Loucy (cell line): ENCODE data around the gene SPECC1.

ENCODE experiments used
- H2AFZ ChIP-seq: fragments of 200-600 bp; sonication (generic); 2 replicates; pipeline ENCODE4 v1.6.0; 2016; ENCODE audit warnings: antibody characterized with exemption, mild to moderate bottlenecking, low read length, moderate library complexity
- H3F3A ChIP-seq: fragments of 200-600 bp; 2 replicates; pipeline ENCODE4 v1.6.0; 2016; ENCODE audit warnings: antibody characterized with exemption, low read depth, mild to moderate bottlenecking
- H3K27me3 ChIP-seq: fragments of 200-600 bp; sonication (generic); 2 replicates; pipeline ENCODE4 v1.6.1; 2014; ENCODE audit warnings: low read length, mild to moderate bottlenecking; ENCODE audit not compliant: insufficient read depth, poor library complexity, severe bottlenecking
- H3K36me3 ChIP-seq: fragments of 200-600 bp; sonication (generic); 2 replicates; pipeline ENCODE4 v1.6.1; 2016; ENCODE audit warnings: low read length; ENCODE audit not compliant: insufficient read depth
- H3K4me1 ChIP-seq: fragments of 200-600 bp; sonication (generic); 2 replicates; pipeline ENCODE4 v1.5.1; 2014; ENCODE audit warnings: low read length, mild to moderate bottlenecking; ENCODE audit not compliant: insufficient read depth, poor library complexity, severe bottlenecking
- H3K4me2 ChIP-seq: fragments of 200-600 bp; sonication (generic); 2 replicates; pipeline ENCODE4 v1.6.0; 2014; ENCODE audit warnings: antibody characterized with exemption, low read length, low read depth, mild to moderate bottlenecking; ENCODE audit not compliant: poor library complexity, severe bottlenecking
- H3K4me3 ChIP-seq: fragments of 200-600 bp; sonication (generic); 2 replicates; pipeline ENCODE4 v1.5.1; 2014; ENCODE audit warnings: low read length, mild to moderate bottlenecking, mixed read lengths; ENCODE audit not compliant: poor library complexity, severe bottlenecking
- H3K79me2 ChIP-seq: fragments of 200-600 bp; sonication (generic); 2 replicates; pipeline ENCODE4 v1.6.1; 2014; ENCODE audit warnings: low read length; ENCODE audit not compliant: insufficient read depth
- H3K9ac ChIP-seq: fragments of 200-600 bp; sonication (generic); 2 replicates; pipeline ENCODE4 v1.6.0; 2014; ENCODE audit warnings: mild to moderate bottlenecking, low read depth, low read length, moderate library complexity; ENCODE audit not compliant: poor library complexity, severe bottlenecking
- H3K9me2 ChIP-seq: fragments of 200-600 bp; sonication (generic); replicated peaks from 2 replicates; pipeline ENCODE4 v1.6.1; 2016; ENCODE audit warnings: low read depth, low read length, mixed read lengths
- H3K9me3 ChIP-seq: fragments of 200-600 bp; sonication (generic); 2 replicates; pipeline ENCODE4 v1.6.1; 2014; ENCODE audit warnings: mild to moderate bottlenecking, antibody characterized with exemption, low read length, low read depth; ENCODE audit not compliant: insufficient read depth
- H4K20me1 ChIP-seq: fragments of 200-600 bp; sonication (generic); 2 replicates; pipeline ENCODE4 v1.6.0; 2014; ENCODE audit warnings: antibody characterized with exemption, low read length, mild to moderate bottlenecking; ENCODE audit not compliant: insufficient read depth, poor library complexity, severe bottlenecking
- EZH2phosphoT487 ChIP-seq: fragments of 200-600 bp; IDR thresholded peaks from 2 replicates; pipeline ENCODE4 v1.6.1; 2018; ENCODE audit warnings: antibody characterized with exemption, mild to moderate bottlenecking, moderate library complexity, borderline replicate concordance
- TF ChIP-seq, protein P1 (sequence below): fragments of 200-600 bp; sonication (generic); conservative IDR thresholded peaks from 2 replicates; pipeline ENCODE4 v1.5.1; 2014; ENCODE audit warnings: mild to moderate bottlenecking, antibody characterized with exemption, low read length

Gene SPECC1

DNA sequence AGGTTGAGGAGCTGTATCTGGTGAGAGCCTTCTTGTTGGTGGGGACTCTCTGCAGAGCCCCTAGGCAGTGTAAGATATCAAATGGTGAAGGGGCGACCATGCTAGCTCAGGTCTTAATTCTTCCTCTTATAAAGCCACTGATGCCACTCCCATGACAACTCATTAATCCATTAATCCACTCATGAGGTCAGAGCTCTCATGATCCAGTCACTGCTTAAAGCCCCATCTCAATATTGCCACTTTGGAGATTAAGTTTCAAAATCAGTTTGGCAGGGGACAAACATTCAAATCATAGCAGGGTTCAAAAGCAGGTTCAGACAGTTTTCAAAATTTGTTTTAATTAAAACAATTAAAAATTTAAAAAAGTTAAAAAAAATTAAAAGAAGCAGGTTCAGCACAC is 13.1 kb upstream of the SPECC1 start:
- Histone ChIP-seq H2AFZ (no peak overlapping the region), H3K9ac (no peak overlapping the region), H3K9me2 (no peaks in the 10 kb centered on the region), H3K9me3 (no peaks in the 10 kb centered on the region), H3F3A (no peaks in the 10 kb centered on the region), H3K79me2 (no peaks in the 10 kb centered on the region), H4K20me1 (no peaks in the 10 kb centered on the region), H3K36me3 (no peaks in the 10 kb centered on the region), H3K4me2 (no peak overlapping the region), H3K4me3 (no peak overlapping the region), H3K4me1 (no peaks in the 10 kb centered on the region), H3K27me3 (no peaks in the 10 kb centered on the region)
- TF ChIP-seq, protein P1, sequence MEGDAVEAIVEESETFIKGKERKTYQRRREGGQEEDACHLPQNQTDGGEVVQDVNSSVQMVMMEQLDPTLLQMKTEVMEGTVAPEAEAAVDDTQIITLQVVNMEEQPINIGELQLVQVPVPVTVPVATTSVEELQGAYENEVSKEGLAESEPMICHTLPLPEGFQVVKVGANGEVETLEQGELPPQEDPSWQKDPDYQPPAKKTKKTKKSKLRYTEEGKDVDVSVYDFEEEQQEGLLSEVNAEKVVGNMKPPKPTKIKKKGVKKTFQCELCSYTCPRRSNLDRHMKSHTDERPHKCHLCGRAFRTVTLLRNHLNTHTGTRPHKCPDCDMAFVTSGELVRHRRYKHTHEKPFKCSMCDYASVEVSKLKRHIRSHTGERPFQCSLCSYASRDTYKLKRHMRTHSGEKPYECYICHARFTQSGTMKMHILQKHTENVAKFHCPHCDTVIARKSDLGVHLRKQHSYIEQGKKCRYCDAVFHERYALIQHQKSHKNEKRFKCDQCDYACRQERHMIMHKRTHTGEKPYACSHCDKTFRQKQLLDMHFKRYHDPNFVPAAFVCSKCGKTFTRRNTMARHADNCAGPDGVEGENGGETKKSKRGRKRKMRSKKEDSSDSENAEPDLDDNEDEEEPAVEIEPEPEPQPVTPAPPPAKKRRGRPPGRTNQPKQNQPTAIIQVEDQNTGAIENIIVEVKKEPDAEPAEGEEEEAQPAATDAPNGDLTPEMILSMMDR = no peak
- TF ChIP-seq EZH2phosphoT487 = no peak

GRCh38 chr17:19996502-19996901 is 12.7 kb upstream of the SPECC1 start:
- Histone ChIP-seq H3K4me2 (no peak overlapping the region), H3K9ac (no peak overlapping the region), H3K9me3 (no peaks in the 10 kb centered on the region), H3K4me3 (no peak overlapping the region), H3F3A (no peaks in the 10 kb centered on the region), H3K4me1 (no peaks in the 10 kb centered on the region), H3K36me3 (no peaks in the 10 kb centered on the region), H3K27me3 (no peaks in the 10 kb centered on the region), H3K9me2 (no peaks in the 10 kb centered on the region), H3K79me2 (no peaks in the 10 kb centered on the region), H4K20me1 (no peaks in the 10 kb centered on the region), H2AFZ (no peak overlapping the region; the same call in 1 of the 2 replicates)
- TF ChIP-seq EZH2phosphoT487 = no peak
- TF ChIP-seq, protein P1 = no peak

DNA sequence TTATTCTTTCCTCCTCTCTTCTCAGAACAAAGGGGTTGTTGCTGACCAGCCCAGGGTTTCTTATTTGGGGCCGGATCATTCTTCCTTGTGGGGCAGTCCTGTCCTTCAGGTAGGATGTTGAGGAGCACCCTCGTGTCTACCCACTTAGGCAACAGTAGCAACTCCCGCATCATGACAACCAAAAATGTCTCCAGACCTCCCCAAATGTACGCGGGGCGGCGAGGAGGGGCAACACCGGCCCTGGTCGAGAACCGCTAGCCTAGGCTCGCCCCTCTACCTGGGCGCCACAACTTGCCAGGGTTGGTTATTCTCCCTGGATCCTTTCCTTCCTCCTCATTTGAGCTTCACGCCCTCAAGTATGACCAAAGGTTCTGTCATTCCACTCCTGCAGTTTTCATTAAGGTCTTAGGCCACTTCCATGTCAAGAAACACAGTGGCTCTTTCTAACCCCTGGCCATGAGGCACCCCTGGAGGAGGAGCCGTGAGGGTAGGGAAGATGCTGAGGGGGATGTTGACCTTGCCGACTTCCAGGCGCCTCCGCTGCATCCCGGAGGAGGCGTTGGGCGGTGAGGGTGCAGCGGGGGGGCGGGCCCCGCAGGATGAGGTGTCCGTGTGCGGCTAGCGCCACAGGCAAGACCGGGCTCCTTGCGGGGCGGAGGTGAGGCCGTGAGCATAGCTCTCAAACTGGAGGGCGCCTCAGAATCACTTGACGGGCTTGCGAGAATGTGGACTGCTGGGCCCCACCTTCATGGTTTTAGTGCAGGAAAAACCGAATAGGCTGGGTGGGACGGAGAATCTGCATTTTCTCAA is 712 bp upstream of the SPECC1 start:
- no peak for TF ChIP-seq EZH2phosphoT487
- TF ChIP-seq, protein P1 = no peak
- Histone ChIP-seq H2AFZ (peak overlapping the region; percentile 100), H3K9me3 (no peaks in the 10 kb centered on the region), H4K20me1 (no peaks in the 10 kb centered on the region), H3K4me1 (peaks cover 11% of the 10 kb centered on the region), H3K9ac (peak overlapping the region; percentile 72), H3K9me2 (no peaks in the 10 kb centered on the region), H3K79me2 (no peaks in the 10 kb centered on the region), H3K27me3 (peaks cover 4% of the 10 kb centered on the region), H3K4me3 (peak overlapping the region; percentile 79), H3K36me3 (no peaks in the 10 kb centered on the region), H3K4me2 (peak overlapping the region; percentile 94), H3F3A (no peaks in the 10 kb centered on the region)
